Motor neuron (in vitro differentiated cells): ENCODE measurements around the gene ATP13A4. TPM values are rescaled to one million over a fixed set of nuclear protein-coding genes. Genes with fewer than 3 reads are reported as not detected.

ENCODE experiments used
- ATAC-seq, 8 experiments: fragments of 200-7000 bp; cut with Tn5 transposase; replicated peaks in 6 of 8; 2 replicates each; pipeline ENCODE4 v1.8.0; 2021; ENCODE audit warnings: mild to moderate bottlenecking in 8 of 8, moderate library complexity in 8 of 8
- H3K27ac ChIP-seq, 2 donors: fragments of 250-450 bp; sonication (Bioruptor Pico); 2 replicates each; pipeline ENCODE4 v1.9.0; 2021; ENCODE audit warnings: antibody characterized with exemption in 2 of 2, mild to moderate bottlenecking in 2 of 2, moderate library complexity in 1 of 2
- H3K4me1 ChIP-seq, 2 donors: fragments of 250-450 bp; sonication (Bioruptor Pico); replicated peaks in 1 of 2; 2 replicates each; pipeline ENCODE4 v1.6.1; 2021; ENCODE audit warnings: antibody characterized with exemption in 2 of 2, mild to moderate bottlenecking in 2 of 2, moderate library complexity in 1 of 2
- H3K4me3 ChIP-seq, 5 donors: fragments of 250-450 bp; sonication (Bioruptor Pico); 2 replicates each; pipeline ENCODE4 v1.9.0; 2021; ENCODE audit warnings: antibody characterized with exemption in 5 of 5, mild to moderate bottlenecking in 5 of 5, moderate library complexity in 4 of 5
- WGBS, 10 experiments: fragments of 450-650 bp; shearing (Covaris generic); methylation state at CpG; one replicate each; pipeline ENCODE4 v1.0.0; 2022; 5-methylcytosine and 5-hydroxymethylcytosine counted together
- in situ Hi-C, 9 experiments: fragments of 400-800 bp; cut with MboI; loops; one replicate each; pipeline ENCODE4 v1.15.0; 2021; ENCODE audit warnings: low sequenced_read_pairs in 9 of 9, low pct_unique_long_range_greater_than_20kb in 2 of 9; ENCODE audit not compliant: unreplicated experiment in 9 of 9
- total RNA-seq, 8 experiments: library from RNA; unstranded; fragments of 300-600 nt; gene quantifications; 2 replicates each; pipeline versions ENCODE4 v1.2.3 to v1.2.4, GENCODE V29; 2022

ATP13A4 gene
- total RNA-seq, 8 experiments from 2014 or later = 0.20 to 5.6 (median 0.92) TPM; not detected in 1

GRCh38 chr3:193407688-193408087, 147.0 kb downstream of the ATP13A4 start:
- Histone ChIP-seq H3K4me1 (no peaks in the 10 kb centered on the region), H3K4me3 (no peak overlapping the region), H3K27ac (no peak overlapping the region)
- WGBS, 10 experiments = 0 to 78% (median 33%) methylated on average over 1 of the region's 1 CpG; no CpG with 5 or more reads in 4 of the 10 experiments
- ATAC-seq = no peak
- in situ Hi-C loops = no loop called here

GRCh38 chr3:193407112-193407511, 147.6 kb downstream of the ATP13A4 start:
- in situ Hi-C loops = no loop called here
- ATAC-seq = no peak
- WGBS, 10 experiments = 0 to 100% (median 55%) methylated on average over 1 to 6 of the region's 6 CpGs; no CpG with 5 or more reads in 1 of the 10 experiments
- H3K4me3 ChIP-seq = no peak overlapping the region
- H3K4me1 ChIP-seq = no peaks in the 10 kb centered on the region
- no peak overlapping the region for H3K27ac ChIP-seq

- 7 to 100% (median 80%) methylated on average over 1 to 2 of the region's 2 CpGs; no CpG with 5 or more reads in 3 of the 10 experiments for WGBS, 10 experiments
- no peaks in the 10 kb centered on the region for H3K4me1 ChIP-seq
- no peak for ATAC-seq
- no peak overlapping the region for H3K27ac ChIP-seq
- no peak overlapping the region for H3K4me3 ChIP-seq
- in situ Hi-C loops = no loop called here
Measured at GRCh38 chr3:193403307-193403706, 151.4 kb downstream of the ATP13A4 start.

GRCh38 chr3:193400304-193400703, 154.4 kb downstream of the ATP13A4 start:
- H3K27ac ChIP-seq = no peak overlapping the region
- H3K4me3 ChIP-seq = no peak overlapping the region
- ATAC-seq = peak in 1 of 8 experiments; percentile 57
- in situ Hi-C loops = no loop called here
- no peaks in the 10 kb centered on the region for H3K4me1 ChIP-seq

- 0 to 93% (median 67%) methylated on average over 1 to 6 of the region's 7 CpGs; no CpG with 5 or more reads in 1 of the 10 experiments for WGBS, 10 experiments
- H3K4me3 ChIP-seq = no peak overlapping the region
- H3K4me1 ChIP-seq = no peaks in the 10 kb centered on the region
- no peak overlapping the region for H3K27ac ChIP-seq
- in situ Hi-C loops = no loop called here
- no peak for ATAC-seq
Measured at GRCh38 chr3:193396451-193397244, 158.0 kb downstream of the ATP13A4 start.

- H3K27ac ChIP-seq = no peak overlapping the region
- ATAC-seq = peak in 3 of 8 experiments; percentile 94 to 96 (median 96)
- WGBS, 10 experiments = 33 to 83% (median 66%) methylated on average over 1 to 2 of the region's 3 CpGs; no CpG with 5 or more reads in 4 of the 10 experiments
Measured at GRCh38 chr3:193391902-193392301, 162.8 kb downstream of the ATP13A4 start.

GRCh38 chr3:193389335-193389734, 165.4 kb downstream of the ATP13A4 start:
- ATAC-seq = no peak
- WGBS, 10 experiments = 0 to 100% (median 100%) methylated on average over 1 to 2 of the region's 2 CpGs; no CpG with 5 or more reads in 3 of the 10 experiments
- in situ Hi-C loops = no loop called here
- H3K4me1 ChIP-seq = peaks cover 0 to 7% of the 10 kb centered on the region in 2 donors
- no peak overlapping the region for H3K27ac ChIP-seq
- no peak overlapping the region for H3K4me3 ChIP-seq

More at GRCh38 chr3:193391902-193392301, 162.8 kb downstream of the ATP13A4 start:
- in situ Hi-C loops = no loop called here
- H3K4me3 ChIP-seq = no peak overlapping the region
- H3K4me1 ChIP-seq = peaks cover 0 to 7% of the 10 kb centered on the region in 2 donors

GRCh38 chr3:193388361-193388760, 166.3 kb downstream of the ATP13A4 start:
- ATAC-seq = no peak
- peaks cover 0 to 7% of the 10 kb centered on the region in 2 donors for H3K4me1 ChIP-seq
- in situ Hi-C loops = no loop called here
- no peak overlapping the region for H3K4me3 ChIP-seq
- 0 to 85% (median 17%) methylated on average over 1 to 6 of the region's 6 CpGs; no CpG with 5 or more reads in 2 of the 10 experiments for WGBS, 10 experiments
- no peak overlapping the region for H3K27ac ChIP-seq

- in situ Hi-C loops = no loop called here
- no peak overlapping the region for H3K27ac ChIP-seq
- WGBS, 10 experiments = 0 to 40% (median 23%) methylated on average over 1 to 2 of the region's 2 CpGs; no CpG with 5 or more reads in 5 of the 10 experiments
- H3K4me1 ChIP-seq = peaks cover 0 to 7% of the 10 kb centered on the region in 2 donors
- no peak for ATAC-seq
- H3K4me3 ChIP-seq = no peak overlapping the region
Measured at GRCh38 chr3:193387596-193387995, 167.1 kb downstream of the ATP13A4 start.

- Histone ChIP-seq H3K4me3 (no peak within 1 kb of the TSS), H3K4me1 (peaks cover 0 to 4% of the 10 kb centered on the region in 2 donors), H3K27ac (no peak within 1 kb of the TSS)
- ATAC-seq = no peak
- in situ Hi-C loops = no loop called here
- 0 to 97% (median 71%) methylated on average over 1 to 6 of the region's 6 CpGs; no CpG with 5 or more reads in 1 of the 10 experiments for WGBS, 10 experiments
Measured at GRCh38 chr3:193378706-193379105, 176.0 kb downstream of the ATP13A4 start, which contains the start of gene ATP13A5. TSS of gene ATP13A5 (minus strand) at chr3:193378753. CDS start at chr3:193378725, 28 bp downstream.

GRCh38 chr3:193377591-193377990, 177.1 kb downstream of the ATP13A4 start:
- in situ Hi-C loops = no loop called here
- Histone ChIP-seq H3K27ac (no peak overlapping the region), H3K4me1 (peaks cover 0 to 4% of the 10 kb centered on the region in 2 donors), H3K4me3 (no peak overlapping the region)
- ATAC-seq = no peak
- 0 to 100% (median 43%) methylated on average over 1 to 2 of the region's 2 CpGs; no CpG with 5 or more reads in 1 of the 10 experiments for WGBS, 10 experiments

- Histone ChIP-seq H3K4me3 (no peak overlapping the region), H3K4me1 (peaks cover 0 to 4% of the 10 kb centered on the region in 2 donors), H3K27ac (no peak overlapping the region)
- in situ Hi-C loops = no loop called here
- ATAC-seq = no peak
- WGBS, 10 experiments = 20 to 100% (median 63%) methylated on average over 1 to 8 of the region's 8 CpGs
Measured at GRCh38 chr3:193375614-193376013, 179.1 kb downstream of the ATP13A4 start.

GRCh38 chr3:193372783-193373182, 181.9 kb downstream of the ATP13A4 start:
- in situ Hi-C loops = no loop called here
- Histone ChIP-seq H3K4me3 (no peak overlapping the region), H3K27ac (no peak overlapping the region), H3K4me1 (peaks cover 0 to 4% of the 10 kb centered on the region in 2 donors)
- ATAC-seq = no peak
